ENCODE results near the gene ZC3H12A.

DNA sequence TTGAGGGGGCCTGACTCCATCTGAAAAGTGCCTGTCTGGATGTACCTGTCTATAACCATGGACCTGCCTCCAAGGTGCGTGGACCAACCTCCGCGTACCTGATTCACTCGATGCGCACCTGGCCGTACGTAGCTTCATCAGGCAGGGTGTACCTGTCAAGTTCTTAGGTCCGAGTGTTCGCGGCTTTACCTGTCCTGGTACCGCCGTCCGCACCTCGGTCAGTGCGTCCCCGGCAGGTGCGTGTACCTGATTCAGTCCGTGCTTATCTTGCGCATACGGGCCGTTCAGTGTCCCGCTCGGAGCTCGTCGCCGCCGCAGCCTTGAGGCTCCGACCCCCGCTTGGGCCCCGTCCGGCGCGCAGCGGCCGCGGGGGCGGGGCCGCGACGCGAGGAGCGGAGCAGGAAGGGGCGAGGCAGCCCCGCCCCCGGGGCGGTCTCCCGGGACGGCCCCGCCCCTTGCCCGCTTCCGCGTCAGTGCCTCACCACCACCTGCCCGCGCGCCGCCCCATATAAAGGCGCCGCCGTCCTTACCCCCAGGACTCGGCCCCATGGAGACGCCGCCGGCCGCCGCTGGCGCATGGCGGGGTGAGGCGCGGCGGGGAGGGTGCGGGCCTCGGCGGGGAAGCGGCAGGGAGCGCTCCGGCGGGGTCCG lies at the start of gene ZC3H12A:
- no peak for TF ChIP-seq JUNB (IDR thresholded peaks at IDR 0.05; ENCODE audit: unreplicated experiment)
- TF ChIP-seq, protein P1, sequence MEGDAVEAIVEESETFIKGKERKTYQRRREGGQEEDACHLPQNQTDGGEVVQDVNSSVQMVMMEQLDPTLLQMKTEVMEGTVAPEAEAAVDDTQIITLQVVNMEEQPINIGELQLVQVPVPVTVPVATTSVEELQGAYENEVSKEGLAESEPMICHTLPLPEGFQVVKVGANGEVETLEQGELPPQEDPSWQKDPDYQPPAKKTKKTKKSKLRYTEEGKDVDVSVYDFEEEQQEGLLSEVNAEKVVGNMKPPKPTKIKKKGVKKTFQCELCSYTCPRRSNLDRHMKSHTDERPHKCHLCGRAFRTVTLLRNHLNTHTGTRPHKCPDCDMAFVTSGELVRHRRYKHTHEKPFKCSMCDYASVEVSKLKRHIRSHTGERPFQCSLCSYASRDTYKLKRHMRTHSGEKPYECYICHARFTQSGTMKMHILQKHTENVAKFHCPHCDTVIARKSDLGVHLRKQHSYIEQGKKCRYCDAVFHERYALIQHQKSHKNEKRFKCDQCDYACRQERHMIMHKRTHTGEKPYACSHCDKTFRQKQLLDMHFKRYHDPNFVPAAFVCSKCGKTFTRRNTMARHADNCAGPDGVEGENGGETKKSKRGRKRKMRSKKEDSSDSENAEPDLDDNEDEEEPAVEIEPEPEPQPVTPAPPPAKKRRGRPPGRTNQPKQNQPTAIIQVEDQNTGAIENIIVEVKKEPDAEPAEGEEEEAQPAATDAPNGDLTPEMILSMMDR (conservative IDR thresholded peaks at IDR 0.05; ENCODE audit: low read depth in 2 of 2) = no peak
- TF ChIP-seq POLR2AphosphoS5 (IDR thresholded peaks at IDR 0.05; ENCODE audit: low read depth) = peak; percentile 95
- TF ChIP-seq REST (IDR thresholded peaks at IDR 0.05; ENCODE audit: unreplicated experiment) = no peak
- TF ChIP-seq EZH2phosphoT487 (IDR thresholded peaks at IDR 0.05; ENCODE audit: unreplicated experiment) = no peak
- no peak for TF ChIP-seq STAT1 (IDR thresholded peaks at IDR 0.05; ENCODE audit: unreplicated experiment)

All from GM23338 (cell line).